ENCODE measurements around the gene DCAF4L1. TPM values are rescaled to one million over a fixed set of nuclear protein-coding genes. Genes with fewer than 3 reads are reported as not detected.

DCAF4L1 gene
- total RNA-seq, 4 donors from 2014 or later = 0.21 to 0.56 (median 0.29) TPM; not detected in 1

- DNase-seq (ENCODE audit: low spot score in 2 of 2) = no peak
- no peak overlapping the region for H3K4me3 ChIP-seq
- 78% methylated on average over 3 of the region's 3 CpGs for WGBS
- no peaks in the 10 kb centered on the region for H3K27me3 ChIP-seq
- no peak overlapping the region for H3K27ac ChIP-seq
- peaks cover 58% of the 10 kb centered on the region for H3K36me3 ChIP-seq
- no peaks in the 10 kb centered on the region for H3K9me3 ChIP-seq
- no peak for TF ChIP-seq EP300 (IDR thresholded peaks at IDR 0.05)
- TF ChIP-seq CTCF (IDR thresholded peaks at IDR 0.05) = no peak
- TF ChIP-seq POLR2AphosphoS5 (IDR thresholded peaks at IDR 0.05) = no peak
- no peak for TF ChIP-seq POLR2A (IDR thresholded peaks at IDR 0.05)
- no peaks in the 10 kb centered on the region for H3K4me1 ChIP-seq
Measured at GRCh38 chr4:41949531-41949930, 32.0 kb upstream of the DCAF4L1 start.

- Histone ChIP-seq H3K27me3 (no peaks in the 10 kb centered on the region), H3K27ac (no peak overlapping the region), H3K9me3 (no peaks in the 10 kb centered on the region), H3K4me1 (no peaks in the 10 kb centered on the region), H3K4me3 (no peak overlapping the region), H3K36me3 (peaks cover 19% of the 10 kb centered on the region)
- no peak for DNase-seq (ENCODE audit: low spot score in 2 of 2)
- TF ChIP-seq POLR2AphosphoS5 (IDR thresholded peaks at IDR 0.05) (no peak), EP300 (IDR thresholded peaks at IDR 0.05) (no peak), CTCF (IDR thresholded peaks at IDR 0.05) (no peak)
- 53% methylated on average over 1 of the region's 1 CpG for WGBS
Measured at GRCh38 chr4:41957634-41958033, 23.9 kb upstream of the DCAF4L1 start.

- Histone ChIP-seq H3K4me1 (no peaks in the 10 kb centered on the region), H3K9me3 (no peaks in the 10 kb centered on the region), H3K36me3 (no peaks in the 10 kb centered on the region), H3K4me3 (no peak overlapping the region), H3K27me3 (no peaks in the 10 kb centered on the region), H3K27ac (no peak overlapping the region)
- 99% methylated on average over 4 of the region's 4 CpGs for whole genome bisulfite sequencing
- no peak for TF ChIP-seq POLR2AphosphoS5 (IDR thresholded peaks at IDR 0.05)
- TF ChIP-seq CTCF (IDR thresholded peaks at IDR 0.05) = no peak
- TF ChIP-seq POLR2A (IDR thresholded peaks at IDR 0.05) = no peak
- TF ChIP-seq EP300 (IDR thresholded peaks at IDR 0.05) = no peak
- DNase-seq (ENCODE audit: low spot score in 2 of 2) = no peak
Measured at GRCh38 chr4:41963105-41963504, 18.5 kb upstream of the DCAF4L1 start.

- WGBS = 90% methylated on average over 1 of the region's 1 CpG
- no peaks in the 10 kb centered on the region for H3K9me3 ChIP-seq
- H3K4me3 ChIP-seq = no peak overlapping the region
- H3K27ac ChIP-seq = no peak overlapping the region
- no peak for TF ChIP-seq POLR2A (IDR thresholded peaks at IDR 0.05)
- no peak for DNase-seq (ENCODE audit: low spot score in 2 of 2)
- no peaks in the 10 kb centered on the region for H3K4me1 ChIP-seq
- no peaks in the 10 kb centered on the region for H3K27me3 ChIP-seq
- H3K36me3 ChIP-seq = no peaks in the 10 kb centered on the region
Measured at GRCh38 chr4:41964401-41964800, 17.2 kb upstream of the DCAF4L1 start.

GRCh38 chr4:41967392-41967791 is 14.2 kb upstream of the DCAF4L1 start:
- TF ChIP-seq EP300 (IDR thresholded peaks at IDR 0.05) (no peak), POLR2A (IDR thresholded peaks at IDR 0.05) (no peak), POLR2AphosphoS5 (IDR thresholded peaks at IDR 0.05) (no peak), CTCF (IDR thresholded peaks at IDR 0.05) (no peak)
- 96% methylated on average over 2 of the region's 2 CpGs for WGBS
- no peak overlapping the region for H3K4me3 ChIP-seq
- no peak overlapping the region for H3K27ac ChIP-seq
- H3K4me1 ChIP-seq = no peaks in the 10 kb centered on the region
- no peaks in the 10 kb centered on the region for H3K27me3 ChIP-seq
- no peaks in the 10 kb centered on the region for H3K36me3 ChIP-seq
- no peak for DNase-seq (ENCODE audit: low spot score in 2 of 2)
- no peaks in the 10 kb centered on the region for H3K9me3 ChIP-seq

- H3K27ac ChIP-seq = no peak overlapping the region
- H3K36me3 ChIP-seq = no peaks in the 10 kb centered on the region
- H3K9me3 ChIP-seq = no peaks in the 10 kb centered on the region
- H3K27me3 ChIP-seq = no peaks in the 10 kb centered on the region
- DNase-seq (ENCODE audit: low spot score in 2 of 2) = no peak
- H3K4me1 ChIP-seq = no peaks in the 10 kb centered on the region
- TF ChIP-seq CTCF (IDR thresholded peaks at IDR 0.05) (no peak), POLR2AphosphoS5 (IDR thresholded peaks at IDR 0.05) (no peak), POLR2A (IDR thresholded peaks at IDR 0.05) (no peak), EP300 (IDR thresholded peaks at IDR 0.05) (no peak)
- no peak overlapping the region for H3K4me3 ChIP-seq
Measured at GRCh38 chr4:41969671-41970070, 11.9 kb upstream of the DCAF4L1 start.
